Stimulated activated CD4-positive, alpha-beta T cell treated with anti-CD3 and anti-CD28 coated beads, Interleukin-12 subunit alpha, Interleukin-12 subunit beta, amount 100 ng/mL, for 4 hours (primary cell): ENCODE results near the gene TRIM14.
"Not testable (repeated sequence)": the region's sequence is repeated elsewhere in the genome, so short reads cannot be mapped to it uniquely, and the experiment has no call there.

Experiments
- DNase-seq: peaks from one replicate; pipeline ENCODE4 v3.0.0-alpha.2; 2020

Gene TRIM14

GRCh38 chr9:98140503-98140902, 21.5 kb upstream of the TRIM14 start:
- no peak for DNase-seq

GRCh38 chr9:98136489-98136888, 17.5 kb upstream of the TRIM14 start:
- DNase-seq = no peak

- DNase-seq = no peak
Measured at GRCh38 chr9:98135938-98136337, 16.9 kb upstream of the TRIM14 start.

GRCh38 chr9:98135558-98135934, 16.5 kb upstream of the TRIM14 start:
- DNase-seq = no peak

- no peak for DNase-seq
Measured at GRCh38 chr9:98134702-98135557, 15.9 kb upstream of the TRIM14 start.

- no peak for DNase-seq
Measured at GRCh38 chr9:98132806-98133631, 14.0 kb upstream of the TRIM14 start.

GRCh38 chr9:98132158-98132557, 13.1 kb upstream of the TRIM14 start:
- no peak for DNase-seq

GRCh38 chr9:98130576-98131228, 11.7 kb upstream of the TRIM14 start:
- no peak for DNase-seq

- DNase-seq = not testable (repeated sequence)
Measured at GRCh38 chr9:98130060-98130459, 11.0 kb upstream of the TRIM14 start.

GRCh38 chr9:98129451-98129881, 10.4 kb upstream of the TRIM14 start:
- no peak for DNase-seq

- DNase-seq = no peak
Measured at GRCh38 chr9:98128316-98128715, 9.3 kb upstream of the TRIM14 start.

GRCh38 chr9:98127226-98127625, 8.2 kb upstream of the TRIM14 start:
- DNase-seq = no peak

GRCh38 chr9:98124637-98125426, 5.8 kb upstream of the TRIM14 start:
- no peak for DNase-seq

GRCh38 chr9:98124091-98124490, 5.1 kb upstream of the TRIM14 start:
- not testable (repeated sequence) for DNase-seq

- no peak for DNase-seq
Measured at GRCh38 chr9:98121058-98121457, 2.0 kb upstream of the TRIM14 start.

GRCh38 chr9:98120476-98120875, 1.5 kb upstream of the TRIM14 start:
- no peak for DNase-seq

GRCh38 chr9:98117984-98118639, 910 bp downstream of the TRIM14 start:
- peak; percentile 23 for DNase-seq

- not testable (repeated sequence) for DNase-seq
Measured at GRCh38 chr9:98117097-98117496, 1.9 kb downstream of the TRIM14 start.

- DNase-seq = no peak
Measured at GRCh38 chr9:98109052-98109451, 10.0 kb downstream of the TRIM14 start.

- DNase-seq = no peak
Measured at GRCh38 chr9:98108531-98109031, 10.4 kb downstream of the TRIM14 start.

GRCh38 chr9:98107926-98108325, 11.1 kb downstream of the TRIM14 start:
- no peak for DNase-seq

- DNase-seq = no peak
Measured at GRCh38 chr9:98105006-98105405, 14.0 kb downstream of the TRIM14 start.
